ENCODE results near the gene DCTD. TPM values are rescaled to one million over a fixed set of nuclear protein-coding genes. Genes with fewer than 3 reads are reported as not detected.

DCTD gene
- total and polyA plus RNA-seq, 2 donors (not counting 1 experiment from before 2014, with no cell fraction given), result 88.8 to 182 TPM

DNA sequence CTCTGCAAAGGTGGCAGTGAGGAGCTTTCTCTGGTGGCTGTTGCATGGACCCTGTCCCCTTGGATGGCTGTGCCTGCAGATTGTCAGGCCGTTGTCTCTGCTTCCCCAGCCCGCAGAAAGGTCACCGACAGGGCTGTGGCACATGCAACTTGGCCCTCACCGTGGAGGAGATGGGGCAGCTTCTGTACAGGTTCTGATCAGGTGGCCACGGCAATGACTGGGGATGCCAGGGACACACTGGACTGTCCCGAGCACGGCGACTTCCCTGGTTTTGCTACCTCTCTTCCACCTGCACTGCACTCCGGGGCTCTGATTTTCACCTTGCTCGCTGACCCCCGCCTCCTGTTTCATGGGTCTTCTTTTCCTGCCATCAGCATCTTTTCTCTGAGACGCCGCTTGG, 43.5 kb downstream of the DCTD start:
- Histone ChIP-seq H3K36me3 (ENCODE audit: control insufficient read depth, insufficient read depth, low read length) (no peaks in the 10 kb centered on the region), H3K27ac (ENCODE audit: insufficient read depth, low read length) (no peak overlapping the region), H3K27me3 (ENCODE audit: control insufficient read depth, insufficient read depth, low read length) (no peaks in the 10 kb centered on the region), H4K20me1 (ENCODE audit: control insufficient read depth, extremely low read depth, insufficient read depth, low read length) (no peaks in the 10 kb centered on the region), H3K4me3 (replicated peaks in 1 of 4; ENCODE audit: control extremely low read depth in 1 of 4, insufficient read depth in 1 of 4, low read depth in 3 of 4, low read length in 4 of 4) (no peak overlapping the region), H3K4me1 (ENCODE audit: control insufficient read depth, extremely low read depth, insufficient read depth, low read length) (no peaks in the 10 kb centered on the region), H3K9me3 (ENCODE audit: control insufficient read depth, insufficient read depth, low read depth, low read length) (no peaks in the 10 kb centered on the region), H3K9ac (ENCODE audit: insufficient read depth, low read length) (no peak overlapping the region), H2AFZ (ENCODE audit: low read length) (no peak overlapping the region), H3K79me2 (ENCODE audit: control insufficient read depth, insufficient read depth, low read length) (no peaks in the 10 kb centered on the region), H3K4me2 (ENCODE audit: extremely low read depth, insufficient read depth, low read length) (no peak overlapping the region)
- no peak for DNase-seq (ENCODE audit: low read depth in 2 of 2)
- TF ChIP-seq, protein P1, sequence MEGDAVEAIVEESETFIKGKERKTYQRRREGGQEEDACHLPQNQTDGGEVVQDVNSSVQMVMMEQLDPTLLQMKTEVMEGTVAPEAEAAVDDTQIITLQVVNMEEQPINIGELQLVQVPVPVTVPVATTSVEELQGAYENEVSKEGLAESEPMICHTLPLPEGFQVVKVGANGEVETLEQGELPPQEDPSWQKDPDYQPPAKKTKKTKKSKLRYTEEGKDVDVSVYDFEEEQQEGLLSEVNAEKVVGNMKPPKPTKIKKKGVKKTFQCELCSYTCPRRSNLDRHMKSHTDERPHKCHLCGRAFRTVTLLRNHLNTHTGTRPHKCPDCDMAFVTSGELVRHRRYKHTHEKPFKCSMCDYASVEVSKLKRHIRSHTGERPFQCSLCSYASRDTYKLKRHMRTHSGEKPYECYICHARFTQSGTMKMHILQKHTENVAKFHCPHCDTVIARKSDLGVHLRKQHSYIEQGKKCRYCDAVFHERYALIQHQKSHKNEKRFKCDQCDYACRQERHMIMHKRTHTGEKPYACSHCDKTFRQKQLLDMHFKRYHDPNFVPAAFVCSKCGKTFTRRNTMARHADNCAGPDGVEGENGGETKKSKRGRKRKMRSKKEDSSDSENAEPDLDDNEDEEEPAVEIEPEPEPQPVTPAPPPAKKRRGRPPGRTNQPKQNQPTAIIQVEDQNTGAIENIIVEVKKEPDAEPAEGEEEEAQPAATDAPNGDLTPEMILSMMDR (conservative IDR thresholded peaks at IDR 0.05 in 1 of 2, IDR thresholded peaks at IDR 0.05 in 1 of 2; ENCODE audit: low read depth in 1 of 2, low read length in 2 of 2), result no peak
- no peak for TF ChIP-seq EZH2 (IDR thresholded peaks at IDR 0.05; ENCODE audit: low read length, missing control alignments)

DNA sequence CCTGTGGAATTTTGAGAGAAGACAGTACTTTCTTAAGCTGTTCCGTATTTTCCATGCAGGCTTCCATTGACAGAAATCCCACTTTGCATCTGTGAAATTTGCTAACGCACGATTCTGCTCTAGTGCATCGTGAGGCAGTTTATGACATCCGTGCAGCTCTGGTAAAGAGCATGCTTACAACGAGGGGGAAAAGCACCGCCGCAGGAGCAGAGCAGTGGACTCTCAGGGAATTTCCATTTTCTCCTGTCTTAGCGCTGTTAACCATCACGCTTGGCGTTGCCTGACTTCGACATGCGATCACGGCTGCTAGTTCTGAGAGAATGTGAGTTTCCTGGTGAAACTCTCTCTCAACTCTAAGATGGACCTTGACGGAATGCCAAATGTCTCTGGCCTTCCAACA, 43.9 kb downstream of the DCTD start:
- H3K79me2 ChIP-seq (ENCODE audit: control insufficient read depth, insufficient read depth, low read length), result no peaks in the 10 kb centered on the region

DNA sequence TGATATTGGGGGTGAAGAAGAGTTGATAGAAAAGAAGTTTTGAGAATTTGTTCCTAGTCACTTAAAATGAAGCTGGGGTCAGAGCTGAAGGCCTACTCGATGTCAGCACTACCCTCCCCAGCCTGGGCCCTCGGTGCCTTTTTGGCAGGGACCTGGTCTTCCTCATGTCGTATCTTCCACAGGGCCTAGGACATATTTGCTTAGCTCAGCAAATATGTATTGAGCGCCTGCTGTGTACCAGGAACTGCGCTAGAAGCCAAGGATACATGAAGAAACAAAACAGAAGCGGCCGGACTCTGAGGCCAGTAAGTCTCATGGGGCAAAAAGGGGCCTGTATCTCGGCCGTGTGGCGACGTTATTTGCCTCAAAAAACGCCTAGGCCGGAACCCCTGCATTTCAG, 44.3 kb downstream of the DCTD start:
- Histone ChIP-seq H3K4me1 (ENCODE audit: control insufficient read depth, extremely low read depth, insufficient read depth, low read length) (no peaks in the 10 kb centered on the region), H4K20me1 (ENCODE audit: control insufficient read depth, extremely low read depth, insufficient read depth, low read length) (no peaks in the 10 kb centered on the region), H3K27me3 (ENCODE audit: control insufficient read depth, insufficient read depth, low read length) (no peaks in the 10 kb centered on the region), H3K79me2 (ENCODE audit: control insufficient read depth, insufficient read depth, low read length) (no peaks in the 10 kb centered on the region), H3K9me3 (ENCODE audit: control insufficient read depth, insufficient read depth, low read depth, low read length) (no peaks in the 10 kb centered on the region), H3K4me2 (ENCODE audit: extremely low read depth, insufficient read depth, low read length) (no peak overlapping the region), H3K27ac (ENCODE audit: insufficient read depth, low read length) (no peak overlapping the region), H3K36me3 (ENCODE audit: control insufficient read depth, insufficient read depth, low read length) (no peaks in the 10 kb centered on the region), H3K9ac (ENCODE audit: insufficient read depth, low read length) (no peak overlapping the region), H2AFZ (ENCODE audit: low read length) (no peak overlapping the region), H3K4me3 (replicated peaks in 1 of 4; ENCODE audit: control extremely low read depth in 1 of 4, insufficient read depth in 1 of 4, low read depth in 3 of 4, low read length in 4 of 4) (no peak overlapping the region)
- TF ChIP-seq, protein P1 (conservative IDR thresholded peaks at IDR 0.05 in 1 of 2, IDR thresholded peaks at IDR 0.05 in 1 of 2; ENCODE audit: low read depth in 1 of 2, low read length in 2 of 2), result no peak
- TF ChIP-seq EZH2 (IDR thresholded peaks at IDR 0.05; ENCODE audit: low read length, missing control alignments), result no peak
- no peak for DNase-seq (ENCODE audit: low read depth in 2 of 2)

More for the DNA sequence above, 43.9 kb downstream of the DCTD start:
- Histone ChIP-seq H3K27me3 (ENCODE audit: control insufficient read depth, insufficient read depth, low read length) (no peaks in the 10 kb centered on the region), H3K4me2 (ENCODE audit: extremely low read depth, insufficient read depth, low read length) (no peak overlapping the region), H2AFZ (ENCODE audit: low read length) (no peak overlapping the region), H3K36me3 (ENCODE audit: control insufficient read depth, insufficient read depth, low read length) (no peaks in the 10 kb centered on the region), H3K9ac (ENCODE audit: insufficient read depth, low read length) (no peak overlapping the region), H4K20me1 (ENCODE audit: control insufficient read depth, extremely low read depth, insufficient read depth, low read length) (no peaks in the 10 kb centered on the region), H3K4me3 (replicated peaks in 1 of 4; ENCODE audit: control extremely low read depth in 1 of 4, insufficient read depth in 1 of 4, low read depth in 3 of 4, low read length in 4 of 4) (no peak overlapping the region), H3K27ac (ENCODE audit: insufficient read depth, low read length) (no peak overlapping the region), H3K9me3 (ENCODE audit: control insufficient read depth, insufficient read depth, low read depth, low read length) (no peaks in the 10 kb centered on the region), H3K4me1 (ENCODE audit: control insufficient read depth, extremely low read depth, insufficient read depth, low read length) (no peaks in the 10 kb centered on the region)
- TF ChIP-seq, protein P1 (conservative IDR thresholded peaks at IDR 0.05 in 1 of 2, IDR thresholded peaks at IDR 0.05 in 1 of 2; ENCODE audit: low read depth in 1 of 2, low read length in 2 of 2), result no peak
- no peak for DNase-seq (ENCODE audit: low read depth in 2 of 2)

Data from fibroblast of lung (primary cell).